Ovary (tissue), 9 donors: ENCODE results near the gene HDAC5. TPM values are rescaled to one million over a fixed set of nuclear protein-coding genes. Genes with fewer than 3 reads are reported as not detected.

Source experiments
- DNase-seq, 5 donors: peaks; one replicate each; pipeline ENCODE4 v3.0.0-alpha.2; 2019 to 2020
- H3K27ac ChIP-seq, 2 donors: fragments of 200-600 bp; one replicate each; pipeline versions ENCODE4 v1.5.1 to v1.8.0; 2019 to 2022
- H3K27me3 ChIP-seq: fragments of 200-600 bp; one replicate; pipeline ENCODE4 v1.8.0; 2022
- H3K36me3 ChIP-seq: fragments of 200-600 bp; sonication (generic); one replicate; pipeline ENCODE4 v1.5.1; 2019
- H3K4me1 ChIP-seq: one replicate; pipeline ENCODE4 v1.8.1; 2013; ENCODE audit warnings: mild to moderate bottlenecking, moderate library complexity; ENCODE audit not compliant: insufficient read depth
- H3K4me3 ChIP-seq: fragments of 200-600 bp; sonication (generic); one replicate; pipeline ENCODE4 v1.5.1; 2017
- H3K9me3 ChIP-seq, 2 donors: fragments of 200-600 bp in 1 of 2; sonication (generic) in 1 of 2; one replicate each; pipeline versions ENCODE4 v1.5.1 to v1.8.1; 2013 to 2019; ENCODE audit warnings: mild to moderate bottlenecking in 1 of 2, moderate library complexity in 1 of 2
- CTCF ChIP-seq, 3 donors: fragments of 450-650 bp in 2 of 3; fragments of 200-600 bp in 1 of 3; IDR thresholded peaks; one replicate each; pipeline versions ENCODE4 v1.5.1 to v1.8.0; 2016 to 2022; ENCODE audit warnings: antibody characterized with exemption in 3 of 3, mild to moderate bottlenecking in 1 of 3
- EP300 ChIP-seq: sonication (generic); formaldehyde crosslinking; IDR thresholded peaks from one replicate; pipeline ENCODE4 v1.6.1; 2017; ENCODE audit warnings: antibody characterized with exemption
- POLR2A ChIP-seq: fragments of 450-650 bp; IDR thresholded peaks from one replicate; pipeline ENCODE4 v1.6.1; 2017; ENCODE audit warnings: antibody characterized with exemption, mild to moderate bottlenecking, moderate library complexity
- WGBS, 3 donors: extraction: QIAGEN DNeasy Blood & Tissue Kit in 1 of 3; methylation state at CpG; one replicate each; pipeline versions ENCODE4 v1.1.5 to v1.1.7; 2013 to 2017; 5-methylcytosine and 5-hydroxymethylcytosine counted together
- intact Hi-C, 4 donors: fragments of 100-400 bp; cut with DNase I; formaldehyde crosslinking; loops; one replicate each; pipeline versions ENCODE4 v1.11.0 to v1.15.1; 2022 to 2023
- polyA plus RNA-seq, 2 donors: library from polyadenylated mRNA; stranded (reverse); fragments of 200-250 nt in 1 of 2; fragments of 350-450 nt in 1 of 2; fragmentation: Illumina TruSeq in 1 of 2; extraction: RNeasy Lipid Tissue Mini Kit (QIAGEN cat#74804) in 1 of 2; gene quantifications; one replicate each; pipeline ENCODE4 v1.2.3, GENCODE V29; 2013 to 2014
- total RNA-seq, 7 donors: library from RNA; depleted of rRNA in 2 of 7; stranded (reverse); fragments of >200 nt in 2 of 7; fragmentation: NEBNext Ultra II Directional in 3 of 7; extraction: Animal tissue kit (Norgen Biotek cat#: 25700) in 3 of 7; gene quantifications; one replicate each; pipeline versions ENCODE4 v1.1.0 to v1.2.4, GENCODE V29; 2016 to 2023
- donor health status: DM: no; HTN: no; CAD: no; lungs with moderate emphysema.
- donor health status: DM: no; HTN: no; CAD: no.
- donor health status: Bipolar disorder and iron deficiency.
- donor health status: DM: yes; HTN: yes; CAD: no.
- donor health status: DM: no; HTN: no; CAD: no.
- donor health status: DM: yes; HTN: yes; CAD: no.

HDAC5 gene
- total and polyA plus RNA-seq, 9 donors = 11.4 to 97.6 (median 67.2) TPM

- H3K27me3 ChIP-seq = no peaks in the 10 kb centered on the region
- H3K36me3 ChIP-seq = no peaks in the 10 kb centered on the region
- no peak overlapping the region for H3K4me3 ChIP-seq
- TF ChIP-seq POLR2A (no peak), EP300 (no peak), CTCF (IDR thresholded peaks at IDR 0.05) (no peak)
- no peaks in the 10 kb centered on the region for H3K9me3 ChIP-seq
- intact Hi-C loops = loop anchor here in 3 of 4 donors (2.0 to 5.0 kb wide), 2 partner anchors 33 to 40 kb away; no protein-coding TSS in a partner anchor
- H3K27ac ChIP-seq = no peak overlapping the region
- peaks cover 6% of the 10 kb centered on the region for H3K4me1 ChIP-seq
- 59 to 68% (median 68%) methylated on average over 9 of the region's 9 CpGs for WGBS, 3 donors
- DNase-seq = peak in 1 of 5 donors; percentile 30
These were observed 49.1 kb downstream of the HDAC5 start for GRCh38 chr17:44074231-44074910.

GRCh38 chr17:44071772-44072171, 51.7 kb downstream of the HDAC5 start:
- intact Hi-C loops = loop anchor here in 2 of 4 donors (5.0 kb wide), 1 partner anchor 36 kb away; no protein-coding TSS in a partner anchor
- WGBS, 3 donors = 26 to 38% (median 30%) methylated on average over 2 of the region's 2 CpGs
- TF ChIP-seq EP300 (no peak), CTCF (IDR thresholded peaks at IDR 0.05) (no peak), POLR2A (no peak)
- Histone ChIP-seq H3K36me3 (no peaks in the 10 kb centered on the region), H3K4me1 (peaks cover 8% of the 10 kb centered on the region), H3K9me3 (no peaks in the 10 kb centered on the region), H3K27me3 (no peaks in the 10 kb centered on the region), H3K27ac (peak overlapping the region in 1 of 2 donors; percentile 6), H3K4me3 (no peak overlapping the region)
- peak in 1 of 5 donors; percentile 37 for DNase-seq

- Histone ChIP-seq H3K36me3 (no peaks in the 10 kb centered on the region), H3K27ac (peak overlapping the region; percentile 65 to 72), H3K27me3 (no peaks in the 10 kb centered on the region), H3K4me3 (peak overlapping the region; percentile 64), H3K4me1 (peaks cover 8% of the 10 kb centered on the region), H3K9me3 (no peaks in the 10 kb centered on the region)
- 1 to 3% (median 2%) methylated on average over 3 of the region's 3 CpGs for WGBS, 3 donors
- intact Hi-C loops = loop anchor here in 2 of 4 donors (5.0 kb wide), 1 partner anchor 36 kb away; no protein-coding TSS in a partner anchor
- TF ChIP-seq POLR2A = no peak
- TF ChIP-seq CTCF (IDR thresholded peaks at IDR 0.05) = no peak
- DNase-seq = no peak
These were observed 52.3 kb downstream of the HDAC5 start for GRCh38 chr17:44071198-44071520.

GRCh38 chr17:44070455-44071197, 52.8 kb downstream of the HDAC5 start, which contains the start of gene G6PC3:
G6PC3 (plus strand) TSS chr17:44070735; CDS start chr17:44070966, 231 bp downstream.
- TF ChIP-seq POLR2A (peak; percentile 67), CTCF (IDR thresholded peaks at IDR 0.05) (peak in 2 of 3 donors; percentile 23 to 49), EP300 (no peak)
- H3K27me3 ChIP-seq = no peaks in the 10 kb centered on the region
- no peaks in the 10 kb centered on the region for H3K9me3 ChIP-seq
- peak within 1 kb of the TSS; percentile 64 for H3K4me3 ChIP-seq
- peaks cover 8% of the 10 kb centered on the region for H3K4me1 ChIP-seq
- H3K36me3 ChIP-seq = no peaks in the 10 kb centered on the region
- intact Hi-C loops = loop anchor here in 2 of 4 donors (5.0 kb wide), 1 partner anchor 37 kb away; no protein-coding TSS in a partner anchor
- DNase-seq = peak; percentile 94 to 96 (median 95)
- H3K27ac ChIP-seq = peak within 1 kb of the TSS; percentile 65 to 72
- 0 to 1% (median 0%) methylated on average over 46 to 53 of the region's 53 CpGs for whole genome bisulfite sequencing, 3 donors
